ENCODE results near the gene FAM193B.
"Not testable (repeated sequence)": the region's sequence is repeated elsewhere in the genome, so short reads cannot be mapped to it uniquely, and the experiment has no call there.

Gene FAM193B

DNA sequence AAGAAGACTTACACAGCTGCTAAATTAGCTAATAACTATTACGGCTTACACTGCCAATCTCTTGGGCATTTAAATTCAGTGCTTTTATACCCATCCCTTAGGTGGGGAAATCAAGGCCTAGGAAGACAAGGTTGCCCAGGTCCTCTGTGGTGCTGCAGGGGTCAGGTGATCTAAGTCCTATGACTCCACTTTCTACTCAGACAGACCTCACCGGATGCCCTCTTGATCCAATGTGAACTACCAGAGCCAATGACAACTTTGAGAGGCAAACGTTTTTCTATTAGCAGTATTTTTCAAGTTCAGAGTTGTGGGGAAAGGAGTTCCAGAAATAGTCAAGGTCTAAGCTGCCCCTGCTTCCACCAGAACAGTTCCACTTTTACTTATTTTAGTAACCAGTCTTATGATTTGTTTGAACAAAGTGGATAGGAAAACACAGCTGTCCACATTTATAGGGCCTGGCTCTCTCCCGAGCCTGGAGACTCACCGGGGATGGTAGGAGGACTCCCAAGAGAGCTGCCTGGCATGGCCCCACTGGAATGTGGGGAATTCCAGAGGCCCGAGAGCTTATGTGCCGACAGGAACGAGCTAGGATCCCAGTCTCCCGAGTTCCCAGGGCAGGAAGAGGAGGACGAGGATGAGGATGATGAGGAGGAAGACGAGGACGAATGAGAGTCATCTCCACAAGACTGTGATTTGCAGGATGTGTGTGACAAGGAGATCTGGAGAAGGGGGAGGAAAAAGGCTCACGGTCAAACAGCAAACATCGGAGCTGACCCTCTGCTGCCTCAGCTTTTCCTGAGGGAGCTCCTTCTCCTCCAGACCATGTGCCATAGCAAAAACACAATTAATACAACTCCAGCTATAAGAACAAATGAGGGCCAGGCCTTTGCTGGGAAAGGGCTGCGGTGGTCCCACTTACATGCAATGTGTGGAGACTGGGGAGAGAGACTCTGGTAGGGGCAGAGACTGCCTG is 16.7 kb downstream of the FAM193B start:
- no peak overlapping the region for H3K4me3 ChIP-seq (ENCODE audit: low read length)
- TF ChIP-seq ZNF274 (IDR thresholded peaks at IDR 0.05; ENCODE audit: low read depth, low read length), result no peak

DNA sequence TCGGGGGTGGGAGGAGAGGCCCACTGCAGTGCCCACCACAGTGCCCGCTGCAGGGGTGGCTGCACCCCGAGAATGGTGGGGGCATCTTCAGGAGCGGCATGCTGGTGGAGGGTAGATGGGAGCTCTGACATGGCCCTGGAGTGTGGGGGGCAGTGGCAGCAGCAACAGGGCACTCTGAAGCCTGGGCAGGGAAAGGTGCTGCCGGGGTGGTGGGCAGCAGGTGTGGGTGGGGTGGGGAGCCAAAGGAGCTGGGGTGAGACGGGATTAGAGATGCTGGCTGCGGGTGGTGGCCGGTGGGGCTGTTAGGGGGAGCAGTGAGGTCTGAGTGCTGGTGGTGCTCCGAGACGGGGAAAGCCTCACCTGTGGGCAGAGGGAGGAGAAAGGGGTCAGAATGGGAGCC is 18.0 kb downstream of the FAM193B start:
- no peak overlapping the region for H3K4me3 ChIP-seq (ENCODE audit: low read length)
- no peak for TF ChIP-seq ZNF274 (IDR thresholded peaks at IDR 0.05; ENCODE audit: low read depth, low read length)

GRCh38 chr5:177535125-177535524 is 19.2 kb downstream of the FAM193B start:
- TF ChIP-seq ZNF274 (IDR thresholded peaks at IDR 0.05; ENCODE audit: low read depth, low read length), result no peak
- H3K4me3 ChIP-seq (ENCODE audit: low read length), result no peak overlapping the region

DNA sequence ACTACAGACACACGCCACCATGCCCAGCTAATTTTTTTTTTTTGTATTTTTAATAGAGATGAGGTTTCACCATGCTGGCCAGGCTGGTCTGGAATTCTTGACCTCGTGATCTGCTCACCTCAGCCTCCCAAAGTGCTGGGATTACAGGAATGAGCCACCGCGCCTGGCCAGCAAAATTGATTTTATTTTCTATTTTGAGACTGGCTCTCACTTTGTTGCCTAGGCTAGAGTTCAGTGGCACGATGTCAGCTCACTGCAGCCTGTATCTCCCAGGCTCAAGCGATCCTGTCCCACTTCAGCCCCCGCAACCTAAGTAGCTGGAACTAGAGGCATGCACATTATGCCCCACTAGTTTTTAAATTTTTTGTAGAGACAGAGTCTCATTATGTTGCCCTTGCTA is 19.9 kb downstream of the FAM193B start:
- not testable (repeated sequence) for H3K4me3 ChIP-seq (ENCODE audit: low read length)

DNA sequence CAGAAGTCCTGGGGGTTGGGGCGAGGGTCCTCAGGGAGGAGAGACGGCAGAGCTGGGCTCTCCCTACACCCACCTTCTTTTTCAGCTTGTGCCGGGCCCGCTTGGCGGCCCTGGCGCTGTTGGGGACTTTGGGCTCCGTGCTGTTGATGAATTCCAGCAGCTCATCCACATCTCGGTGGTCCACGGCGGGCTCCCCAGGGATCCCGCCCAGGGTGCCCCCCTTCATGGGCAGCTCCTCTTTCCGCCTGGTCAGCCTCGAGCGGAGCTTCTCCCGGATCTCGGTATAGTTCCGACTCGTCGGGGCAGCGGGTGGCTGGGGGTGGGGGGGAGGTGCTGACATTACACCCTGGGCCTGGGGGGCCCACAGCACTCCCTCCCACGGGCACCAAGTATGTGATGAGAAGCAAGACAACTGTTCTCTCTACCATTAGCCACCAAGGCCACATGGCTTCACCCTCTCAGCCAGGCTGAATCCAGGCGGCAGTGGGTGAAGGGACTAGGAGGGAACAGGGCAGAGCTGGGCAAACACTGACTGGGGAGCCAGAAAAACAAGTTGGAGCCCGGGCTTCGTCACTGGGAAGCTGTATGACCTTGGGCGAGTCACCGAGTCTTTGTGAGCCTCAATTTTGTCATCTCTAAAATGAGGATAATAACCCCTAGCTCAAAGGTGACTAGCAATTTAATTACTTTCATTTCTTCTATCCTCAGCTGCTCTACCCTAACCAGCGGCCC is 23.0 kb downstream of the FAM193B start:
- no peak for TF ChIP-seq ZNF274 (IDR thresholded peaks at IDR 0.05; ENCODE audit: low read depth, low read length)
- H3K4me3 ChIP-seq (ENCODE audit: low read length), result no peak overlapping the region

DNA sequence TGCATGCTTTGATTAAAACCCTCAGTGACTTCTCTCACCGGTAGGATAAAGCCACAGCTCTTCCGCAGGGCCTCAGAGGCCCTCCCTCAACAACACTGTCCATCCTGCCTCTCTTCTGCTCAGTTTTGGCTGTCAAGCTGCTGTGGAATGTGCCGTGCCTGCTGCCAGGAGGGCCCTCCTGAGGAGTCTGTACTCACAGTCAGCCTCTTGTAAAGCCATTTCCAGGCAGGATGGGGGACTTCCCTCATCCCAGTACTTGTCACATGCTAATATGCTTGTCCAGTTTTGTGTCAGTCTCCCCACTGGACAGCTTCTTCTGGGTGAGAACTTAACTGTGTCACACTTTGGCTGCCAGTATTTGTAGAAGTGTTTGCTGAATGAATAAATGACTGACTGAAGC is 23.7 kb downstream of the FAM193B start:
- H3K4me3 ChIP-seq (ENCODE audit: low read length), result no peak overlapping the region
- no peak for TF ChIP-seq ZNF274 (IDR thresholded peaks at IDR 0.05; ENCODE audit: low read depth, low read length)

DNA sequence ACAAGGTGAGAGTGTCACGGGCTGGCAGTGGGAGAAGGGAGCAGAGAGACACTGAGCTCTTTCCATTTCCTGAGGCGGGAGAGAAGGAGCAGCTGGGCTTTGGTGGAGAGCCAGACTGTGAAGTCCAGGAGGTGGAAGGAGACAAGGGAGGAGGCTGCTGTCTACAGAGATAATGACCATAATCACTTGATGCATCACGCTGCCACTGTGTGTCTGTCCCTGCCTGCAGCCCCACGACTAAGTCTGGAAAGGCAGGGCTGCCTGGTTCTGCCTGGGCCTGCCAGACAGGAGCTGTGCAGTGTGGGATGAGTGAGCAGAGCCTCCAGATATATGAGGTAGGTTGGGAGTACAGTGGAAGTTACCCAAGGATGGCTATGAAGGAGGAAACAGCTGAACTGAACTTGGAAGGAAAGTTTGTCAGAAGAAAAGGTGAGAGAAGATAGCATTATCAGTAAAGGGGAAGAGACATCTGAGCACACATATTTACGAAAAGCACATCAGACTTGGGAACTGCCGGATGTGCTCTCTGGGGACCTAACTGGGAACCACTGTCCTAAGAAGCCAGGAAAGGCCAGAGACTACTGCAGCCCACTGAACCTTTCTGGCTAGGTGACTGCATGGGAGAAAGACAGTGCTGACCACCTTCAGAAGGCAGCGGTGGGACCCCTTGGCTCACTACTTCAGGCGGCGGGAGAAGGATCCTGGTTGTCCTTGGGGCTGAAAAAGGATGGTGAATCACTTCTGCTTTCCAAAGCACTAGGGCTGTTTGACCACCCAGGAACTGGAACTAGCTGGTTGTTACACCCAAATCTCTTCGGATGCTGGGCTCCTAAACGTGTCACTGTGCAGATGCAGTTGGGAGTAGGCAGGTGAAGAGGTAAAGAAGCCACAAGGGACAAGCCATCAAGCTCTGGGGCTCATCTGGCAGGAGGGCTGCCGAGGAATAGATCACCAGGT is 24.8 kb downstream of the FAM193B start:
- TF ChIP-seq ZNF274 (IDR thresholded peaks at IDR 0.05; ENCODE audit: low read depth, low read length), result no peak
- H3K4me3 ChIP-seq (ENCODE audit: low read length), result no peak overlapping the region

GRCh38 chr5:177528631-177529030 is 25.7 kb downstream of the FAM193B start:
- TF ChIP-seq ZNF274 (IDR thresholded peaks at IDR 0.05; ENCODE audit: low read depth, low read length), result no peak
- H3K4me3 ChIP-seq (ENCODE audit: low read length), result no peak overlapping the region

- TF ChIP-seq ZNF274 (IDR thresholded peaks at IDR 0.05; ENCODE audit: low read depth, low read length), result no peak
Observed at GRCh38 chr5:177527595-177527994, 26.8 kb downstream of the FAM193B start.

GRCh38 chr5:177526791-177527190 is 27.6 kb downstream of the FAM193B start:
- TF ChIP-seq ZNF274 (IDR thresholded peaks at IDR 0.05; ENCODE audit: low read depth, low read length), result no peak
- H3K4me3 ChIP-seq (ENCODE audit: low read length), result no peak overlapping the region

More at GRCh38 chr5:177527595-177527994, 26.8 kb downstream of the FAM193B start:
- no peak overlapping the region for H3K4me3 ChIP-seq (ENCODE audit: low read length)

DNA sequence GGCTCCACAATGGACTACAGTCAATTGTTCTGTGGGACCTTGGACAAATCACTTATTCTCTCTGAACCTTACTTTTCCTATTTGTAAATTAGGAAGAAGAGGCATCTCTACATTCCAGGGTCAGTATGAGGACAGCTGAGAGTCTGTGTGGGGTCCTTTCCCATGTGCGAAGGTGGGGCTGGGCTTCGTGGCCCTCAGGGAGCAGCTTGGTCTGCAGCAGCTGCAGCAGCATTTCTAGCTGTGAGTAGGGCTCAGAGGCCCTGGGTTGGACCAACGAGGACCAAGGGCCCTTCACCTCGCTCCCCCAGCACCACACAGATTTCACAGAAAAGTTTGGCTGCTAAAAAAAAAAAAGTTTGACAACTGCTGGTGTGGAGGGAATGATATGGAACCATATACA is 28.2 kb downstream of the FAM193B start:
- TF ChIP-seq ZNF274 (IDR thresholded peaks at IDR 0.05; ENCODE audit: low read depth, low read length), result no peak
- H3K4me3 ChIP-seq (ENCODE audit: low read length), result no peak overlapping the region

GRCh38 chr5:177524941-177525655 is 29.3 kb downstream of the FAM193B start:
- H3K4me3 ChIP-seq (ENCODE audit: low read length), result no peak overlapping the region
- TF ChIP-seq ZNF274 (IDR thresholded peaks at IDR 0.05; ENCODE audit: low read depth, low read length), result no peak

GRCh38 chr5:177524539-177524900 is 29.8 kb downstream of the FAM193B start:
- no peak overlapping the region for H3K4me3 ChIP-seq (ENCODE audit: low read length)
- TF ChIP-seq ZNF274 (IDR thresholded peaks at IDR 0.05; ENCODE audit: low read depth, low read length), result no peak
